ENCODE results near the gene KRT9. TPM values are rescaled to one million over a fixed set of nuclear protein-coding genes. Genes with fewer than 3 reads are reported as not detected.
A peak's percentile ranks its signal among the peaks of the same experiment; 100 is the strongest.
"Not testable (repeated sequence)": the region's sequence is repeated elsewhere in the genome, so short reads cannot be mapped to it uniquely, and the experiment has no call there.

Gene KRT9
- total RNA-seq, 1 experiment from 2014 or later = not detected

DNA sequence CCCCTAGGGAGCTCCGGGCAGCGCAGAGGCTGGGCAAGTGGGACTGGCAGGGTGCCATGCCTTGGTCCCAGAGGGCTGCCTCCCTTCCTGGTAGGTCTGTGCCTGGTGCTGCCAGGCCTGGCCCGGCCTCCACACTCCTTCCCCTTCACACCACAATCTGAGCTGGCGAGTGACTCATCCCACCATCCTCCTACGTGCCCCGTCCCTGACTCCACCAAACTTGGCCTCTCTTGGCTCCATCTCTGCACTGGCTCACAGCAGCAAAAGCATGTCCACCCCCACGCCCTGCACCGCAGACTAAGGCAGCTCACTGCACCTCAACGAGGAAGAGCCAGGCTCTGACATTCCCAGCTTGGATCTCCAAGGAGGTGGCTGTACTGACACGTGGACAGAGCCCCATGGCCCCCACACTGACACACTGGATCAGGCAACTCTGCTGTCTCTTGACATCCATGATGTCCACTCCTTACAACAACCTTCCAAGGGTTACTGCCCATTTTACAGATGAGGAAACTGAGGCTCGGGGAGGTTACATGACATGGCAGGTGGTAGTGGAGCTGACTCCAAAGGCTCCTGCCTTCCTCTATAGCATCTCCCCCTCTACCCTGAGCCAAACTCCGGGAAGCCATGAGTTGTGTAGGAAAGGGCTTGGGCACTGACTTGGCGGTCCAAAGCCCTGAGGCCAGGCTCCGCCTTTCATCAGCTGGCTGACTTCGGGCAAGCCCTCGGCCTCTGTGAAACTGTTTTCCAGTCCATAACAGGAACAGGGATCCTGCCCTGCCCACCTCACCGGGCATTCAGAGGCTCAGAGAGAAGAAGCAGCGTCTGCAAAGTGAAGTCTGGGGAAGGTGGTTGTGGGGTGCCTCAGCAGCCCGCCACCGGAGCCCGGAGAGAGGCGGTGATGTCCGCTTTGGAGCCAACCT, 23.7 kb downstream of the KRT9 start:
- peak; percentile 97 for DNase-seq (ENCODE audit: low read depth)

DNA sequence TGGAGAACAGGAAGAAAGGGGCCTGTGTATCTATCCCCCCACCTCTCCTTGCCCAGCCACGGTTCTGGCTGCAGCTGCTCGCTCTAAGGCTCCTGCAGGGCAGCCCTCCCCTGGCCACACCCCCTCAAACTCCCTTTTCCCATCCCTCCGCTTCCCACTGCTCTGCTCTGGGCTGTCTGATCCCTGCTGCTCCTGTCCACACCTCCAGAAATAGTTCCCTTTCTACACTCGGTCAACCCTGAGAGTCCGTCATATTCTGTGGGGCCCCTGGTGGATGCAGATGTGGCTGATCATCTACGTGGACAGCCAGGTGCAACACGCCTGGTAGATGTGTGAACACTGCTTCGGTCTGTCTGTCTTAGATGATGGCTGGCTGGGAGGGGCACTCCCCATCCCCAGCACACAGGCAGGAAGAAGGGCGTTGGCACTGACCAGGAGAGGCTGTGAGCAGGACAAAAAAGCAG, 24.4 kb downstream of the KRT9 start:
- peak; percentile 25 for DNase-seq (ENCODE audit: low read depth)

DNA sequence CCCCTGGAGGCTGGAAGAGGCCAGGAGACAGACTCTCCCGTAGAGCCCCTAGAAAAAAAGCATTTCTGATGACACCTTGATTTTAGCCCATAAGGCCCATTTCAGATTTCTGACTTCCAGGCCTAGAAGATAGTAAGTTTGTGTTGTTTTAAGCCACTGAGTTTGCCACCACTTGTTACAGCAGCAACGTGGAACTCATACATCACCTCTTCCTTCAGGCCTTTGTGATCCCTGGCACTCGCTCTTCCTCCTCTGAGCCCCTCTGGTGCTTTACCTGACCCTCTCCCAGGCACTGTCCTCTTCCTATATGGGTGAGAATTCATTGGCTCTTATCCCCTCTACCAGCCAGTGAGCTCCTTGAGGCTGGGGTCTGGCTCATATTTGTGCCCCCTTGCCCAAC, 25.0 kb downstream of the KRT9 start:
- DNase-seq (ENCODE audit: low read depth) = no peak

DNA sequence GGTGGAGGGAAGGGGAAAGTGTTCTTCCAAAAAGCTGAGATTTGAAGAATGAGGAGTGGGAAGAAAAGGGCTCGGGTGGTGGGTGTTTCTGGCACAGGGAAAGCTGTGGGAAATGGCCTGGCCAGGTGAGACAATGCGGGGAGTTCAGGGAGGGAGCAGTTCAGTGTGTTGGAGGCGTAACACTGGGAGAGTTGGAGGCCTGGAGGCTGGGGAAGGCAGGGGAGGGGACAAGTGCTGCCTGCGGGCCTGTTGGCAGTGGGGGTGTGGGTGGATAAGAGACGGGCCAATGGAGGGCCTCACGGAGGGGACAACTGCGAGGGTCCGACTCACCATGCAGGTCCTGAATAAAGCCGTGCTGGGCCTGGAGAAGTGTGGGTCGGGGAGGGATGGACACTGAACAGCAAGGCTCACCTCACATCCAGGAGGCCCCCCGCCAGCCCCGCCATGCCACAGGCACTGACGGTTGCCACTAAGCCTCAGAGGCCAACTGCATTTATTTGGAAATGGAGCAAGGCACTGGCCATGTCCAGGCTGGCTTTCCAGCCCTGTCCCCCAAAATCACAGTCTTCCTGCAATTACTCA, 25.9 kb downstream of the KRT9 start:
- DNase-seq (ENCODE audit: low read depth) = no peak

- no peak for DNase-seq (ENCODE audit: low read depth)
These were observed 26.9 kb downstream of the KRT9 start for GRCh38 chr17:41544935-41545334.

DNA sequence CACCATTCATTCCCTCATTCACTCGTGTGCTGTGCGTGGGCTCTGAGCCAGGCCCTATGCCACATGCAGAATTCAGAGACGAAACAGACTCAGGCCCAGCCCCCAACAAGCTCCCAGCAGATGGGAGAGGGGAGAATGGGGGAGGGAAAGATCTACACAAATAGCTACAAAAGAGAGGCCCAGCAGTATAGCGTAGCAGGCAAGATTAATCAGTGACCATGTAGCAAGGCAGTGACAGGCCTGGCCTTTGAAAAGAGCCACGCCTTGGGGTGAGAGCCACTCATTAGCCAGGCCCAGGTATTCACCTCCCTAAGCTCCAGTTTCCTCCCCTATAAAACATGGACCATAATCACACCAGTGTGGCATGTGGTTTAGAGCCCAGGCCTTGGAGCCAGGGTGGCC, 27.4 kb downstream of the KRT9 start:
- DNase-seq (ENCODE audit: low read depth) = no peak

DNA sequence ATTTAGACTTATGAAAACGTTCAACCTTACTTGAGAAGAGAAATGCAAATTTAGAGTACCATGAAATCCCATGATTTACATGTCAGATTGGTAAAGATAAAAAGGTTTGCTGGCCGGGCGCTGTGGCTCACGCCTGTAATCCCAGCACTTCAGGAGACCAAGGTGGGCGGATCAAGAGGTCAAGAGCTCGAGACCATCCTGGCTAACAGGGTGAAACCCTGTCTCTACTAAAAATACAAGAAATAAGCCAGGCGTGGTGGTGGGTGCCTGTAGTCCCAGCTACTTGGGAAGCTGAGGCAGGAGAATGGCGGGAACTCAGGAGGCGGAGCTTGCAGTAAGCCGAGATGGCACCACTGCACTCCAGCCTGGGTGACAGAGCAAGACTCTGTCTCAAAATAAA, 29.1 kb downstream of the KRT9 start:
- not testable (repeated sequence) for DNase-seq (ENCODE audit: low read depth)

DNA sequence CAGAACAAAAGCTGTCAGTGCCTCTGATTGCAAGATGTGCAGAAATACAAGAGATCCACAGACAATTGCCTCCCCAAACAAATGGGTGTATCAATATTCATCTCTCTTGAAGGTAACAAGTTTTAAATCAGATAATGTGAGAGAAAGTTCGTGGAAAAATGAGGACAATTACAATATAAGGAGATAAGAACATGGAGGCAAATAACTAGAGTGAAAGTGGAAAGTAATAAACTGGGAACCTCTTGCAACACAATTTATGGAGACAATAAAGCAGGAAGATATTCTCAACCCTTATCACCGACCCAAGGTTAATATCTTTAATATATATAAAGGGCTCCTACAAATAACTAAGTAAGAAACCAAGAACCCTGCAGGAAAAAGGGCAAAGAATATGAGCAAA, 29.5 kb downstream of the KRT9 start:
- DNase-seq (ENCODE audit: low read depth) = no peak

DNA sequence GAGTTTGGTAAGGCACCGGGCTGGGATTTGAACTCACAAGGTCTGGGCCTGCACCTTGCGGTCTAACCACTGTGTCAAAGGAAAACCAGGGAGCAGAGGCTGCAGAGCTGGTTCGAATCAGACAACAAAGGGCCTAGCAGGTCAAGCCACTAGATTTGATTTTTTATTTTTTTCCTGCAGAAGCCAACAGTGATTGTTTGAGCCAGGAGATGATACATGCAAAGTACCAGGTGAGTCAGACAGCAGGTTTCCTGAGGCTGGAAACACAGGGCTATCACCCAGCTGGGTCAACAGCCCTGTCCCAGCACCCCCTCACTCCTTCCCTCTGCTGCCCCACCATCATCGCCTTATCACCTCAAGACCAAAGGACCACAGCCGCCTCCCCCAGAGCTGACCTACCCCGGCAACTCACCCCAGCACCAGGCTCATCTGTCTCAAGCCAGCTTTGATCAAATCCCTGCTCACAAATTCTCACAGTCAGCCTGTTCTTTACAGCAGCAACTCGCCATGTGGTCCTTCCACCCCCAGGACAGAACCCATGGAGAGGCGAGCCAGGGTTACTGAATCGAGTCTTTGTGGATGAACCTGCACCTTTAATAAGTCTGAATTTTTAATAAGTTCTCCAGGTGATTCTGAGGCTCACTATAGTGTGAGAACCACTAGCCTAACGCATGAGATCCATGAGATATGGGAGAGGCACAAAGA, 30.8 kb downstream of the KRT9 start:
- DNase-seq (ENCODE audit: low read depth) = no peak

GRCh38 chr17:41539979-41540701, 31.7 kb downstream of the KRT9 start:
- DNase-seq (ENCODE audit: low read depth) = no peak

DNA sequence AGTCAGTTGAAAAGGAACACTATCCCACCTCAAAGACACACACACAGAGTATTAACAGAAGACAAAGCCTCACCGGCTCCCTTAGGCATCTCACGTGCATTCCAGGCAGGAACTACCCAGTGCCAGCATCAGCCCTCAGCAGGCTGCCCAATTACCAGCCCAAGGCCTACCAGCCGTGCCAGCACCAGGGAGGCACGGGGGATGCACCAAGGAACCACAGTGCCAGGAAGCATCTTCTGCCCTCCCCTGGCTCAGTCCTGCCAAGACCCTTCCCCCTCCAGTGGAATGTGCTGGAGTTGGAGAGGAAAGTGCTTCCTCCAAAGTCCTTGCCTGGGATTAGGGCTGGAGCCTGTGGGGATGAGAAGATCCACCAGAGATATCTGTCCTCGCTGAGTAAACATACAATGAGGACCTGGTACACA, 32.8 kb downstream of the KRT9 start:
- no peak for DNase-seq (ENCODE audit: low read depth)

GRCh38 chr17:41538565-41538991, 33.3 kb downstream of the KRT9 start:
- peak; percentile 40 for DNase-seq (ENCODE audit: low read depth)

GRCh38 chr17:41537990-41538389, 33.9 kb downstream of the KRT9 start:
- no peak for DNase-seq (ENCODE audit: low read depth)

- DNase-seq (ENCODE audit: low read depth) = no peak
These were observed 34.3 kb downstream of the KRT9 start for GRCh38 chr17:41537614-41537954.

DNA sequence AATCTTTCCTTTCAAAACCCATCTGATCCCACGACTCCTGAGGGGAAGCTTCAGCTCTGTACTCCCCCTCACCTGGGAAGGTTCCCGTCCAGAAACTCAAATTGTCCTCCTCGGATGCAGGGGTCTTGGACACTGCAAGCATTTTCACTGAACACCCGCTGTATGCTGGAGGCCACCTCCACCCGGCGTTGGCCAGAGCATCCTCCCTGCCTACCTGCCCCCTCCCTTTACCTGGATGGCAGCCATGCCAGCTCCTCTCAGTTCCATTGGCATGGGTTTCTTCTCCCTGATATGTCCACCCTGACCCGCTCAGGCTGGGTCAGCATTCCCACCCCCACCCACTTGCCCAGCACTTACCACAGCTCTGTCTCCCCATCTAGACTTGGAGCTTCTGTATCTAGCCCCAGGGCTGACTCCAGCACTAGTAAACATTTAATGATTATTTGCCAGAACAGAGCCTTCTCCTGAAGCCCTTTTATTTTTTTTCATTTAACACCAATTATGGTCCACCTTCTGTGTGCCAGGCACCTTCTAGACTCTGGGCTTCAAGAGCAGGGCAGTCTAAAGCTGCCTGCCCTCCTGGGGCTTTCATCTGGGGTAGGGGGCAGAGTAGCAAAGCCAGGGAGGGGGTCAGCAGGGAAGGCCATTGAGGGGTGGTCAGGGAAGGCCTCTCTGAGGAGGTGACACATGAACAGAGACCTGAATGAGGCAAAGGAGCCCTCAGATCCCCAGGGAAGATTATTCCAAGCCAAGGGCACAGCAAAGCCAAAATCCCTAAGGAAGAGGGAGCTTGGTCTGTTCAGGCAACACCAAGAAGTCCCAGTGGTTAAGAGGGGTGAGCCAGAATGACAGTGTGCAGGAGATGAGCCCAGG, 34.9 kb downstream of the KRT9 start:
- no peak for DNase-seq (ENCODE audit: low read depth)

DNA sequence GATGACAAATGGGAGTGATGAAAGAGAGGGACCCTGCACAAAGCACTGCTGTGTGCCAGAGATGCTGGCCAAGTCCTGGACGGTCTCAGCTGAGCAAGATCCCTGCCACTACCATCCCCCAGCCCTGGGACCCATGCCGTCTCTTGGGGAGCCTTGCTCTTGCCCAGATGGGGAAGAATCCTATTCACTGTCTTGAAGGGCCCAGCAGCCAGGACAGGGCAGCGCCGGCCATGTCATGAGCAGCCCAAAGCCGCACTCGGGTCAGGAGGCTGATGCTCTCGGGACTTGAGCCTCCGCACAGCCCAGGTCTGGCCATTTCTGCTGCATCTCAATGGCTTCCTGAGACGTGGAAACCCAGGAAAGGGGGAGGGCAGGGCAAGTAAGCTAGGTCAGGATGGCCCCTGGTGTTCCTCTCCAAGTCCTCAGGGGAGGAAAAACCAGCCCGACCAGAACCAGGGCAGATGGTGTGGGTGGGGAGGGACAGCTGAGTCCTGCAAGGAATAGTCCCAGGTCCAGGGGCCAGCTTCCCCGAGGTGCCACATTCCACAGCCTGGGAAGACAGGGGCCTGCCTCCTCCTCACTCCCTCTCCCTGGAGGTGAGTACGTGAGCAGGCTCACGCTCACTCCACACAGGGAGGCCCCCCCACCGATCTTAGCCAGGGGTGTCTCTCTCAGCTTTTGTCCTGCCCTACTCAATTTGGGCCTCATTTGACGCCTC, 35.9 kb downstream of the KRT9 start:
- no peak for DNase-seq (ENCODE audit: low read depth)

DNA sequence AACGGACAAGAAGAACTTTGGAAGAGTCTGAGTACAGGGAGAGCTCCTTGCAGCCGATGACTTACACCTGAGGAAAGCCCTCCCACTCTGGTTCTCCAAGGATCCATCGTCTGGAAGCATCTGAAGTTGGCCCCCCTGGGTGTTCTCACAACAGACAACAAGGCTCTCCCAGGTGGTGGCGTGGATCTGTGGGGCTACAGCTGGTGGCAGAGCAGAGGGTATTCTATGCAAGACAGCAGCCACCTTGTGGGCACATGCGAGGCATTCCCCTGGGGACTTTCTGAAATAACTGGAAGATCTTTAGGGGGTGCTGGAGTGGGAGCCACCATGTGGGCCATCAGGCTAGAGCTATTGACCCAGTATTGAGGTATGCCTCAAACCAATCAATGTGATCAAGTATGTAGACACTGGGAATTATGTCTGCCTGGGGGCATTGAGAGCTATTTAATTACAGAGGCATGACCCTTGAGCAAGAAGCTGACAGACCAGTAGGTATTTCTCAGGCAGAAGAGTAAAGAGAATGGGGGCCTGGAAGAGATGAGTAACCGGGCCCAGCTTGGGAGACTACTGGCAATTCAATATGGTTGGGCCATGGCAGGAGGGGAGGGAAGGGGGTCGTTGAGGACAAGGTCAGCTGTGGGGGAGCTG, 36.8 kb downstream of the KRT9 start:
- DNase-seq (ENCODE audit: low read depth) = no peak

GRCh38 chr17:41533613-41534012, 38.2 kb downstream of the KRT9 start:
- no peak for DNase-seq (ENCODE audit: low read depth)

DNA sequence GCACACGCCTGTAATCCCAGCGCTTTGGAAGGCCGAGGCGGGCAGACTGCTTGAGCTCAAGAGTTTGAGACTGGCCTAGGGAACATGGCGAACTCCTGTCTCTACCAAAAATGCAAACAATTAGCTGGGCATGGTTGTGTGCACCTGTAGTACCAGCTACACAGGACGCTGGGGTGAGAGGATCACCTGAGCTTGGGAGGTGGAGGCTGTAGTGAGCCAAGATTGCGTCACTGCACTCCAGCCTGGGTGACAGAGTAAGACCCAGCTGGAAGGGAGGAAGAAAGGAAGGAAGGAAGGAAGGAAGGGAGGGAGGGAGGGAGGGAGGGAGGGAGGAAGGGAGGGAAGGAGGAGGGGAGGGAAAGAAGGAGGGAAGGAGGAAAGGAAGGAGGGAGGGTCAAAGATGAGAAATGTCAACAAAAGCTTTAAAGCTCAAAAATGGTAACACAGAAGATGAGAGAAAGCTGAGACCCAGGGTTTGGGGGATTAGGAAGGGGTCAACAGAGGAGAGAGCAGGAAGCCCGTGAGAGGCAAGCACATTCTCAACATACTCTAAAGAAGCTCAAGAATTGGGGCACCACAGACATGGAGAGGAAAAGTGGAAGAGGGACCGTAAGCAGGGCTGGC, 38.8 kb downstream of the KRT9 start:
- no peak for DNase-seq (ENCODE audit: low read depth)

All from LHCN-M2 (cell line).